ENCODE results near the gene STX8. TPM values are rescaled to one million over a fixed set of nuclear protein-coding genes. Genes with fewer than 3 reads are reported as not detected.

STX8 gene
- total RNA-seq, 1 donor from 2014 or later: 54.8 TPM

GRCh38 chr17:9230861-9231260 is 344.8 kb downstream of the STX8 start:
- Mint-ChIP-seq H3K27ac (ENCODE audit: unreplicated experiment) (no peak overlapping the region), H3K36me3 (ENCODE audit: low read depth, unreplicated experiment) (no peaks in the 10 kb centered on the region), H3K4me3 (ENCODE audit: unreplicated experiment) (no peak overlapping the region), H3K4me1 (ENCODE audit: low read depth, unreplicated experiment) (no peaks in the 10 kb centered on the region), H3K9me3 (ENCODE audit: unreplicated experiment) (peaks cover 5% of the 10 kb centered on the region), H3K27me3 (ENCODE audit: low read depth, unreplicated experiment) (peaks cover 2% of the 10 kb centered on the region)
- Histone ChIP-seq H3K27me3 (ENCODE audit: insufficient read depth, low read length) (no peaks in the 10 kb centered on the region), H3K9me3 (ENCODE audit: insufficient read depth, low read depth, low read length) (no peaks in the 10 kb centered on the region), H3K36me3 (ENCODE audit: insufficient read depth, low read length) (no peaks in the 10 kb centered on the region), H3K4me3 (ENCODE audit: insufficient read depth, low read depth, low read length) (no peak overlapping the region), H2AFZ (ENCODE audit: low read depth, low read length) (no peak overlapping the region), H3K4me2 (ENCODE audit: low read length) (peak overlapping the region; percentile 15), H3K79me2 (ENCODE audit: insufficient read depth, low read length) (no peaks in the 10 kb centered on the region), H3K4me1 (ENCODE audit: insufficient read depth, low read length) (peaks cover 17% of the 10 kb centered on the region), H4K20me1 (ENCODE audit: insufficient read depth, low read length) (no peaks in the 10 kb centered on the region), H3K27ac (ENCODE audit: low read depth, low read length) (no peak overlapping the region), H3K9ac (ENCODE audit: low read length) (no peak overlapping the region)
- TF ChIP-seq EZH2 (IDR thresholded peaks at IDR 0.05; ENCODE audit: insufficient read depth, low read length): no peak
- TF ChIP-seq CTCF (IDR thresholded peaks at IDR 0.05; ENCODE audit: insufficient read depth, low read depth, low read length): no peak
- no peak for DNase-seq (ENCODE audit: low read depth)
- no peak for FAIRE-seq

- no peak overlapping the region for H3K9ac ChIP-seq (ENCODE audit: low read length)
- peak overlapping the region; percentile 15 for H3K4me2 ChIP-seq (ENCODE audit: low read length)
- H3K27me3 ChIP-seq (ENCODE audit: insufficient read depth, low read length): no peaks in the 10 kb centered on the region
- no peak overlapping the region for H3K4me3 Mint-ChIP-seq (ENCODE audit: unreplicated experiment)
- no peaks in the 10 kb centered on the region for H3K4me1 Mint-ChIP-seq (ENCODE audit: low read depth, unreplicated experiment)
- H3K4me3 ChIP-seq (ENCODE audit: insufficient read depth, low read depth, low read length): no peak overlapping the region
- H3K9me3 ChIP-seq (ENCODE audit: insufficient read depth, low read depth, low read length): no peaks in the 10 kb centered on the region
- peaks cover 17% of the 10 kb centered on the region for H3K4me1 ChIP-seq (ENCODE audit: insufficient read depth, low read length)
- DNase-seq (ENCODE audit: low read depth) (peak; percentile 31), FAIRE-seq (no peak)
- peaks cover 2% of the 10 kb centered on the region for H3K9me3 Mint-ChIP-seq (ENCODE audit: unreplicated experiment)
- H3K27ac Mint-ChIP-seq (ENCODE audit: unreplicated experiment): no peak overlapping the region
- H2AFZ ChIP-seq (ENCODE audit: low read depth, low read length): no peak overlapping the region
- peaks cover 2% of the 10 kb centered on the region for H3K27me3 Mint-ChIP-seq (ENCODE audit: low read depth, unreplicated experiment)
- no peaks in the 10 kb centered on the region for H4K20me1 ChIP-seq (ENCODE audit: insufficient read depth, low read length)
- H3K36me3 ChIP-seq (ENCODE audit: insufficient read depth, low read length): no peaks in the 10 kb centered on the region
- no peaks in the 10 kb centered on the region for H3K79me2 ChIP-seq (ENCODE audit: insufficient read depth, low read length)
- no peak for TF ChIP-seq EZH2 (IDR thresholded peaks at IDR 0.05; ENCODE audit: insufficient read depth, low read length)
- no peak for TF ChIP-seq CTCF (IDR thresholded peaks at IDR 0.05; ENCODE audit: insufficient read depth, low read depth, low read length)
- H3K36me3 Mint-ChIP-seq (ENCODE audit: low read depth, unreplicated experiment): no peaks in the 10 kb centered on the region
- no peak overlapping the region for H3K27ac ChIP-seq (ENCODE audit: low read depth, low read length)
Measured at GRCh38 chr17:9230346-9230745, 345.3 kb downstream of the STX8 start.

DNA sequence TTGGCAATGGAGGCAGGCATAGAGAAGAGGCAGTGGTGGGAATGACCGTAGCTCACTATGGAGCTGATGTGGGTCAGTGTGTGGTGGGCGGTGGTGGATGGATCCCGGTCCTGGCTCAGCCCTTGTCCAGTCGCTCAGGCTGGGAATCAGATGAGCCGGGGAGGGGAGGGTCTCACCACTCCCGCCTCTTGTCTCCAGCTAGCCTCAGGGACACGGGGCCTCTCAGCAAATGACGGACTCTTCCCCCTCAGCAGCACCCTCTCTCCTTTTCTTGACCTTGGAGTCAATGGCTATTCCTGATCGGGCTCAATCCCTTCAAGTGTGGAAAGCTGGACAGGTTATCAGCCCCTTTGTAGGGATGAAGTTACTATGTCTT is 345.8 kb downstream of the STX8 start:
- no peaks in the 10 kb centered on the region for H3K27me3 Mint-ChIP-seq (ENCODE audit: low read depth, unreplicated experiment)
- DNase-seq (ENCODE audit: low read depth) (no peak), FAIRE-seq (no peak)
- no peaks in the 10 kb centered on the region for H3K27me3 ChIP-seq (ENCODE audit: insufficient read depth, low read length)
- no peaks in the 10 kb centered on the region for H3K9me3 Mint-ChIP-seq (ENCODE audit: unreplicated experiment)
- H3K36me3 ChIP-seq (ENCODE audit: insufficient read depth, low read length): no peaks in the 10 kb centered on the region
- H3K36me3 Mint-ChIP-seq (ENCODE audit: low read depth, unreplicated experiment): no peaks in the 10 kb centered on the region
- H3K4me3 ChIP-seq (ENCODE audit: insufficient read depth, low read depth, low read length): no peak overlapping the region
- H3K4me3 Mint-ChIP-seq (ENCODE audit: unreplicated experiment): no peak overlapping the region
- no peak overlapping the region for H3K27ac Mint-ChIP-seq (ENCODE audit: unreplicated experiment)
- H3K9me3 ChIP-seq (ENCODE audit: insufficient read depth, low read depth, low read length): no peaks in the 10 kb centered on the region
- TF ChIP-seq EZH2 (IDR thresholded peaks at IDR 0.05; ENCODE audit: insufficient read depth, low read length) (no peak), CTCF (IDR thresholded peaks at IDR 0.05; ENCODE audit: insufficient read depth, low read depth, low read length) (no peak)
- H3K4me2 ChIP-seq (ENCODE audit: low read length): no peak overlapping the region
- no peak overlapping the region for H3K27ac ChIP-seq (ENCODE audit: low read depth, low read length)
- no peaks in the 10 kb centered on the region for H3K79me2 ChIP-seq (ENCODE audit: insufficient read depth, low read length)
- no peak overlapping the region for H2AFZ ChIP-seq (ENCODE audit: low read depth, low read length)
- no peaks in the 10 kb centered on the region for H4K20me1 ChIP-seq (ENCODE audit: insufficient read depth, low read length)
- H3K4me1 Mint-ChIP-seq (ENCODE audit: low read depth, unreplicated experiment): no peaks in the 10 kb centered on the region
- H3K9ac ChIP-seq (ENCODE audit: low read length): no peak overlapping the region
- H3K4me1 ChIP-seq (ENCODE audit: insufficient read depth, low read length): peaks cover 17% of the 10 kb centered on the region

Data from astrocyte (in vitro differentiated cells and primary cell).